Epithelial cell of esophagus (primary cell): ENCODE data around the gene TOR1AIP2.

Experiments used
- DNase-seq: peaks from one replicate; pipeline ENCODE4 v3.0.0; 2010; ENCODE audit warnings: low read depth
- H3K4me3 ChIP-seq: 2 replicates; pipeline ENCODE4 v1.5.1; 2011; ENCODE audit warnings: mild to moderate bottlenecking, low read length, control low read depth
- TF ChIP-seq, protein P1 (sequence below): IDR thresholded peaks from 2 replicates; pipeline ENCODE4 v1.5.1; 2011; ENCODE audit warnings: low read depth, mild to moderate bottlenecking, low read length, control low read depth, inconsistent platforms; ENCODE audit not compliant: insufficient read depth; ENCODE audit errors: missing control alignments

The TOR1AIP2 gene

DNA sequence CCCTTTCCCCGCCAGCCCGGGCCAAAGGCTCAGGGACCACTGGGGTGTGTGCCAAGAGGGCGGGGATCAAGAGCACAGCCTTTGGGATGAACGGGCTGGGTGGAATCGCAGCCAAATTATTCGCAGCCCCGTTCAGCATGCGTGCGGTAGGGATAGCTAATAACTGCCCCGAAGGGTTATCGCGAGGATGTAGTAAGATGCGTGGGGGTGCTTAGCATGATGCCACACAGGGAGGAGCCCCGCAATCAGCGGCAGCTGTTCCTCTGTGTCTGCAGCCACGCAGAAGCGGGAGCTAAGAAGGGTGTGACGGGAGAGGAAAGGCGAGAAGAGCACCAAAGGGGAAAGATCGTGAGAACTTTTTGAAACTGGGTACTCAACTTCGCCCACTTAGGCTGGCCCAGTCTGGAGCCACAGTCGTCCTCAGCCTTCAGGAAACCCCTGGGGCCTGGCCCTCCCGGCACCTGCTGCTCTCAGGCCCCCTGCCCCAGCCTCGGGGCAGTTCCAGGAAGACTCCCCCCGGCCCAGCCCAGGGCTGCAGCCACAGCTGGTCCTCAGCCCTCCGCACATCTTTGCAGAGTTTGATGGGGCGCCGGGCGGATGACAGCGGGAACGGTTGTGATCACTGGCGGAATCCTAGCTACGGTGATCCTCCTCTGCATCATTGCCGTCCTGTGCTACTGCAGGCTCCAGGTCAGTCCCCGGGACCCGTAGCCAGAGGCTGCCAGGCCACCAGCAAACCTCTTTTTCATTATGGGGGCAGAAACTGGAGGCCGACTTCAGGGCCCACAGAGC is 64.9 kb downstream of the TOR1AIP2 start:
- TF ChIP-seq, protein P1, sequence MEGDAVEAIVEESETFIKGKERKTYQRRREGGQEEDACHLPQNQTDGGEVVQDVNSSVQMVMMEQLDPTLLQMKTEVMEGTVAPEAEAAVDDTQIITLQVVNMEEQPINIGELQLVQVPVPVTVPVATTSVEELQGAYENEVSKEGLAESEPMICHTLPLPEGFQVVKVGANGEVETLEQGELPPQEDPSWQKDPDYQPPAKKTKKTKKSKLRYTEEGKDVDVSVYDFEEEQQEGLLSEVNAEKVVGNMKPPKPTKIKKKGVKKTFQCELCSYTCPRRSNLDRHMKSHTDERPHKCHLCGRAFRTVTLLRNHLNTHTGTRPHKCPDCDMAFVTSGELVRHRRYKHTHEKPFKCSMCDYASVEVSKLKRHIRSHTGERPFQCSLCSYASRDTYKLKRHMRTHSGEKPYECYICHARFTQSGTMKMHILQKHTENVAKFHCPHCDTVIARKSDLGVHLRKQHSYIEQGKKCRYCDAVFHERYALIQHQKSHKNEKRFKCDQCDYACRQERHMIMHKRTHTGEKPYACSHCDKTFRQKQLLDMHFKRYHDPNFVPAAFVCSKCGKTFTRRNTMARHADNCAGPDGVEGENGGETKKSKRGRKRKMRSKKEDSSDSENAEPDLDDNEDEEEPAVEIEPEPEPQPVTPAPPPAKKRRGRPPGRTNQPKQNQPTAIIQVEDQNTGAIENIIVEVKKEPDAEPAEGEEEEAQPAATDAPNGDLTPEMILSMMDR = no peak
- no peak overlapping the region for H3K4me3 ChIP-seq
- no peak for DNase-seq

- DNase-seq = peak; percentile 23
- H3K4me3 ChIP-seq = no peak overlapping the region
- TF ChIP-seq, protein P1 = no peak
Measured at GRCh38 chr1:179810367-179810715, 67.3 kb downstream of the TOR1AIP2 start.

DNA sequence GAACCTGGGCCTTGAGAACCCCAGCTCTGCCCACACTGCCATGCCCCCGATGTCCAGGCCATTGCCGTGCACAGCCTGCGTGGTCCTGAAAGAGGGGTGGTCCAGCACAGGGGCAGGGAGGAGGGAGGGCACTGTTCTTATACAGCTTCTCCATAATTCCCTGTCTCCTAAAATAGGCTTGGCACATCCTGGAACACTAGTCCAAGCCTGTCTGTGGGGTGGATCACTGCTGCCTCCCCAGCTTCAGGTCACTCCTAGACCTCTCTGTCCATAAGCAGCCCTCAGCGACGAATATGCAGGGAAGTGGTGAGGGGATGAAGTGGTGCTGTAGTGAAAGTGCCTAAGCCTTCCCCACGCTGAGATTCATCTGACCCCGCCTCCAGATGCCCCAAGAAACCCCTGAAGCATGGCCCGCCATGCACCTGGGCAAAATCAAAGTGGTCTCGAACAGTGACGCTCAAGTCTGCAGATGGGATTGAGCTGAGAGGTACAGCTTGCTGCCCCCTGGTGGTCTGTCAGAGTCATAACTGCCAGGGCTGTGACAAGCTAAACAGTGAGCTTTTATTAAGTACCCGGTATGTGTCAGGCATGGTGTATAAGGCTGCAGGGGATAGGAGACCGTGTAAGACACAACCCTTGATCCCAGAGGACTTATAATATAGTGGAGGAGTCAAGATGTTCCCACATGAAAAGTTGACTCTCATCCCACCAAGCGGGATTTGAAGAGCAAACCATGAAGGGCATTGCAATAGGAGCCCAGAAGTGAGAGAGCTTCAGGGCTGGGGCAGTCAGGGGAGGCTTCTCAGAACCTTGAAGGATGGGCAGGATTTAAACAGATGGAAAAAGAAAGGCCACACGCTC is 67.9 kb downstream of the TOR1AIP2 start:
- no peak overlapping the region for H3K4me3 ChIP-seq
- DNase-seq = peak; percentile 78
- TF ChIP-seq, protein P1 = peak; percentile 95

DNA sequence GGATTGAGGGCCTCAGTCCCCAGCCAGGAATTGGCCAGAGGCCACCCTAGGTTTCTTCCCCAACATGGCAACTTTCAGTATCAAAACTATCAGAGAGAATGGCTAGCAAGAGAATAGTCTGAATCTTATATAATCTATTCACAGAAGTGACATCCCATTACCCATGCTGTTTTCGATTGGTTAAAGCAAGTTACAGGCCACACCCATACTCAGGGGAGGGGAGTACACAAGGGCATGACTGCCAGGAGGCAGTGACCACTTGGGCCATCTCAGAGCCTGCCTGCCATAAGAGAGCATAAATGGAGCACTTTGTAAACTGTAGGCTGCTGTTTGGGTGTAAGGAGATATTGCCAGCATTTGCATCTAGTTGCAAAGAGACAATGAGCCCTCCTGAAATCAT is 69.1 kb downstream of the TOR1AIP2 start:
- no peak overlapping the region for H3K4me3 ChIP-seq
- DNase-seq = no peak
- TF ChIP-seq, protein P1 = no peak

DNA sequence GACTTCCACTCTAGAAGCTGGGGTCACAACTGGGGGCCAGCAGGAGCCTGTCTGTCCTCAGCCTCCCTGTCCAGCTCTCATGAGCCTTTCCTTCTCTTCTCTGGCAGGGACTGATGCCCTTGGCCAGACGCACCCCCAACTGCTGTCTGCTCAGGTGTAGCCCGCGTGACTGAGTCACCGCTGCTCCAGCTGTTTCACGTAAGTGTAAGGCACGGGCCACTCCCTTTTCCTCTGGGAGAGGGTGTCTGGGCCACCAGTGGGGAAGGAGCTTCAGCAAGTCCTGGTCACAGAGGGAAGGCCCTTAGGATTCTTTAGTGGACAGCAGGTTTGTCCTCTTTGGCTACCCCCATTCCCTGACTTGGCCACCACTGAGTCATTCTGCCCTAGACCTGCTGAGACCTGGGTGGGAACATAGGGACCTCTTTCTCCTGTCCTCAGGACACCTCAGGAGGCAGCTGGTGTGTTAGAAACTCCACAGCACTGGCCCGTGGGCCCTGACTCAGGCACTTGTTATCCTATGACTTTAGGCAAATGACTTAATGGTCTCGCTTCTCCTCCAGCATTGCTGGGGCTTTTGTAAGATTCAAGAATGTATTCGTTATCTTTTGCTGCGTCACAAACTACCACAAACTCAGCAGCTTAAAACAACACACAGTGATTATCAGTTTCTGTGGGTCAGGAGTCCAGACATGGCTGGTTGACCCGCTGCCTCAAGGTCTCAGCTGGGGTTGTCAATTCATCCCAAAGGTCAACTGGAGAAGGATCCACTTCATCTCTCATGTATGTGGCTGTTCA is 69.7 kb downstream of the TOR1AIP2 start:
- H3K4me3 ChIP-seq = no peak overlapping the region
- peak; percentile 37 for DNase-seq
- TF ChIP-seq, protein P1 = no peak

DNA sequence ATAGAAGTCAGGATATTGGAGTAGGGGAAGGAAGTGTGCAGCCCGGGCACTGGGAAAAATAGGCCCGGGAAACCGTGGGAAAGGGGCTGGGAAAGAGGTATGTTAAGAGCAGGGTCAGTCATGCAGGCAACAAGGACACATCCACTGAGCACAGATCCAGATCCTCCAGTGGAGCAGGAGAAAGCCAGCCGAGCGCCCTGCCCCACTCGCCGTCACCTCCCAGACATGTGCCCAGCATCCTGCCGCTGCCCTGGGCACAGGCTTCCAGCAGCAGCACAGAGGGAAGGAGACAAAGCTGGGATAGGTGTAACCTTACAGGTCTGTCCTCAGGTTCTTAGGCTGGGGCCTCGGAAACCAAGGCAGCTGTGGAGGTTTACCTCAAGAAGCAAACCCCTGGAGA is 70.3 kb downstream of the TOR1AIP2 start:
- no peak overlapping the region for H3K4me3 ChIP-seq
- TF ChIP-seq, protein P1 = no peak
- DNase-seq = no peak
